Testis (tissue), 3 donors: ENCODE results near the gene ADAMTSL5. TPM values are rescaled to one million over a fixed set of nuclear protein-coding genes. Genes with fewer than 3 reads are reported as not detected.

Experiments used
- DNase-seq: peaks from one replicate; pipeline ENCODE4 v3.0.0-alpha.2; 2019
- H3K27ac ChIP-seq, 2 donors: fragments of 200-600 bp; sonication (generic); one replicate each; pipeline ENCODE4 v1.5.1; 2019
- H3K27me3 ChIP-seq: fragments of 200-600 bp; sonication (generic); one replicate; pipeline ENCODE4 v1.5.1; 2019
- H3K36me3 ChIP-seq: fragments of 200-600 bp; sonication (generic); one replicate; pipeline ENCODE4 v1.5.1; 2017; ENCODE audit warnings: low read depth; ENCODE audit errors: missing control alignments
- H3K4me1 ChIP-seq: fragments of 200-600 bp; sonication (generic); one replicate; pipeline ENCODE4 v1.5.1; 2019
- H3K4me3 ChIP-seq, 2 donors: fragments of 200-600 bp; sonication (generic); one replicate each; pipeline ENCODE4 v1.5.1; 2017 to 2019
- H3K9me3 ChIP-seq: fragments of 200-600 bp; sonication (generic); one replicate; pipeline ENCODE4 v1.5.1; 2017
- CTCF ChIP-seq, 3 experiments: fragments of 450-650 bp in 2 of 3; fragments of 200-600 bp in 1 of 3; sonication (generic) in 1 of 3; IDR thresholded peaks; one replicate each; pipeline ENCODE4 v1.5.1; 2016 to 2019; ENCODE audit warnings: antibody characterized with exemption in 3 of 3, mild to moderate bottlenecking in 2 of 3, moderate library complexity in 1 of 3
- POLR2A ChIP-seq: fragments of 450-650 bp; IDR thresholded peaks from one replicate; pipeline ENCODE4 v1.6.1; 2017; ENCODE audit warnings: antibody characterized with exemption, mild to moderate bottlenecking, moderate library complexity
- WGBS, 2 donors: methylation state at CpG; one replicate each; pipeline ENCODE4 v1.1.5; 2018; 5-methylcytosine and 5-hydroxymethylcytosine counted together
- intact Hi-C: fragments of 100-400 bp; cut with DNase I; formaldehyde crosslinking; loops from one replicate; pipeline ENCODE4 v1.15.1; 2023; ENCODE audit warnings: low total_unique reads
- polyA plus RNA-seq: library from polyadenylated mRNA; stranded (reverse); fragments of 350-450 nt; fragmentation: Illumina TruSeq; extraction: RNeasy Lipid Tissue Mini Kit (QIAGEN cat#74804); gene quantifications from one replicate; pipeline ENCODE4 v1.2.3, GENCODE V29; 2014; ENCODE audit warnings: low read depth, low replicate concordance; ENCODE audit not compliant: insufficient read depth
- total RNA-seq, 2 donors: library from RNA; depleted of rRNA; stranded (reverse); fragments of >200 nt; gene quantifications; one replicate each; pipeline ENCODE4 v1.2.3, GENCODE V29; 2016

Gene ADAMTSL5
- total and polyA plus RNA-seq, 3 donors from 2014 or later, result 7.2 to 17.9 (median 10.7) TPM

GRCh38 chr19:1556390-1557070 is 43.7 kb upstream of the ADAMTSL5 start:
- no peaks in the 10 kb centered on the region for H3K27me3 ChIP-seq
- no peaks in the 10 kb centered on the region for H3K4me1 ChIP-seq
- peak overlapping the region in 1 of 2 donors; percentile 12 for H3K4me3 ChIP-seq
- H3K27ac ChIP-seq, result no peak overlapping the region
- TF ChIP-seq POLR2A, result no peak
- no peak for TF ChIP-seq CTCF (IDR thresholded peaks at IDR 0.05)
- no peak for DNase-seq
- no peaks in the 10 kb centered on the region for H3K9me3 ChIP-seq
- intact Hi-C loops, result no loop called here
- 55 to 85% methylated on average over 41 to 66 of the region's 66 CpGs for WGBS, 2 donors
- H3K36me3 ChIP-seq, result no peaks in the 10 kb centered on the region

GRCh38 chr19:1555487-1556389 is 42.9 kb upstream of the ADAMTSL5 start:
- no peak for DNase-seq
- 63 to 88% methylated on average over 34 to 116 of the region's 121 CpGs for WGBS, 2 donors
- no peaks in the 10 kb centered on the region for H3K27me3 ChIP-seq
- peak overlapping the region; percentile 12 to 31 for H3K4me3 ChIP-seq
- no peaks in the 10 kb centered on the region for H3K4me1 ChIP-seq
- TF ChIP-seq CTCF (IDR thresholded peaks at IDR 0.05) (no peak), POLR2A (no peak)
- intact Hi-C loops, result no loop called here
- H3K27ac ChIP-seq, result no peak overlapping the region
- H3K36me3 ChIP-seq, result no peaks in the 10 kb centered on the region
- no peaks in the 10 kb centered on the region for H3K9me3 ChIP-seq

- no peaks in the 10 kb centered on the region for H3K27me3 ChIP-seq
- intact Hi-C loops, result no loop called here
- no peak for DNase-seq
- H3K4me3 ChIP-seq, result peak overlapping the region; percentile 12 to 31
- no peaks in the 10 kb centered on the region for H3K36me3 ChIP-seq
- no peaks in the 10 kb centered on the region for H3K4me1 ChIP-seq
- H3K9me3 ChIP-seq, result no peaks in the 10 kb centered on the region
- no peak overlapping the region for H3K27ac ChIP-seq
- 52 to 78% methylated on average over 24 of the region's 24 CpGs for whole genome bisulfite sequencing, 2 donors
- TF ChIP-seq POLR2A (no peak), CTCF (IDR thresholded peaks at IDR 0.05) (no peak)
These were observed 42.1 kb upstream of the ADAMTSL5 start for GRCh38 chr19:1554968-1555367.

GRCh38 chr19:1553415-1553814 is 40.6 kb upstream of the ADAMTSL5 start:
- Histone ChIP-seq H3K27me3 (no peaks in the 10 kb centered on the region), H3K9me3 (no peaks in the 10 kb centered on the region), H3K27ac (no peak overlapping the region), H3K36me3 (no peaks in the 10 kb centered on the region), H3K4me1 (no peaks in the 10 kb centered on the region), H3K4me3 (no peak overlapping the region)
- TF ChIP-seq POLR2A, result no peak
- TF ChIP-seq CTCF (IDR thresholded peaks at IDR 0.05), result no peak
- 84 to 89% methylated on average over 10 of the region's 10 CpGs for WGBS, 2 donors
- no peak for DNase-seq
- intact Hi-C loops, result no loop called here
